ENCODE data around the gene VSNL1.

The VSNL1 gene

DNA sequence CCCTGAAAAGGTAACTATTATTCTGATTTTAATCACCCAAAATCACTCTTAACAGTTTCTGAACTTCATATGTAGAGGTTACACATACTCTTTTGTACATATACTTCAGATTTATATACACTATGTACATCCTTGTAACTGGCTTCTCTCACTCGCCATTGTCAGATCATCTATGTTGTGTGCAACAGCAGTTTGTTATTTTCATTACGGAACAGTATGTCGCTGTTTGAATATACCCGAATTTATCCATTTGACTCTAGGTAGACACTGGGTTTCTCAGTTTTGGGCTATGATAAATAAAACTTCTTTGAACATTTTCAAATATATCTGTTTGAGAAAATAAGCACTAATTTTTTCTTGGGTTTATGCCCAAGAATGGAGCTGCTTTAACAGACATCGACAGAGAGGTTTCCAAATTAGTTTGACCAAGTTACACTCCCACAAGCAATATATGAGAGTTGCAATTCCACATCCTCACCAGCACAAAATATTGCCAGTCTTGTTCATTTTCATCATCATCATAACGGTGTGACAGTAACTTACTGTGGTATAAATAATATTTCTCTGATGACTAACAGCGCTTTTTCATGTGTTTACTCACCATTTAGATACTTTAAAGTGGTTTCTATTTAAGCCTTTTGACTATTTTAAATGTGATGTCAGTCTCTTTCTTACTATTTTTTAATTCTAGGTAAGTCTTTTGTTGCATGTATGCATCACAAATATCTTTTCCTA lies 132.3 kb downstream of the VSNL1 start:
- Histone ChIP-seq H3K27ac (ENCODE audit: low read depth, low read length) (no peak overlapping the region), H3K9me3 (ENCODE audit: insufficient read depth, low read depth, low read length) (no peaks in the 10 kb centered on the region), H3K4me1 (ENCODE audit: insufficient read depth, low read length) (no peaks in the 10 kb centered on the region), H3K9ac (ENCODE audit: low read depth, low read length) (no peak overlapping the region), H3K36me3 (ENCODE audit: insufficient read depth, low read length) (peaks cover 71% of the 10 kb centered on the region), H3K4me3 (ENCODE audit: low read length) (no peak overlapping the region), H3K27me3 (ENCODE audit: insufficient read depth, low read length) (no peaks in the 10 kb centered on the region)
- WGBS: over 99% methylated on average over 6 of the region's 7 CpGs

DNA sequence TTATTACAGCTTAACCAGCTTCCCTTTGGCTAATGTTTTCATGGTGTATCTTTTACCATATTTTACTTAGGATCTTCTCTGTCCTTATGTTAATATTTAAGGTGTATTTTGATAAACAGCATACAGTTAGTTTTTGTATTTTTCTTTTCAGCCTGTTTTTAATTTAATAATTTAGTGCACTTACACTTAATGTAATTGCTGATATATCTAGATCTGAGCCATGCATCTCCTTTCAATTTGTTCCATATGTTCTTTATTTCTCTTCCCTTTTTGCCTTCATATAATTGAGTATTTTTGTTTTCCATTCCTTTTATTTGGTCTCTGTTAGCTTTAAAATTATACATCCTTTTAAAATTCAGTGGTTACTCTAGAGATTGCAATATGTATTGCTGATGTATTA lies 134.3 kb downstream of the VSNL1 start:
- no peak overlapping the region for H3K4me3 ChIP-seq (ENCODE audit: low read length)
- H3K9me3 ChIP-seq (ENCODE audit: insufficient read depth, low read depth, low read length): no peaks in the 10 kb centered on the region
- peaks cover 70% of the 10 kb centered on the region for H3K36me3 ChIP-seq (ENCODE audit: insufficient read depth, low read length)
- no peak overlapping the region for H3K9ac ChIP-seq (ENCODE audit: low read depth, low read length)
- H3K27ac ChIP-seq (ENCODE audit: low read depth, low read length): no peak overlapping the region
- no peaks in the 10 kb centered on the region for H3K4me1 ChIP-seq (ENCODE audit: insufficient read depth, low read length)
- H3K27me3 ChIP-seq (ENCODE audit: insufficient read depth, low read length): no peaks in the 10 kb centered on the region

DNA sequence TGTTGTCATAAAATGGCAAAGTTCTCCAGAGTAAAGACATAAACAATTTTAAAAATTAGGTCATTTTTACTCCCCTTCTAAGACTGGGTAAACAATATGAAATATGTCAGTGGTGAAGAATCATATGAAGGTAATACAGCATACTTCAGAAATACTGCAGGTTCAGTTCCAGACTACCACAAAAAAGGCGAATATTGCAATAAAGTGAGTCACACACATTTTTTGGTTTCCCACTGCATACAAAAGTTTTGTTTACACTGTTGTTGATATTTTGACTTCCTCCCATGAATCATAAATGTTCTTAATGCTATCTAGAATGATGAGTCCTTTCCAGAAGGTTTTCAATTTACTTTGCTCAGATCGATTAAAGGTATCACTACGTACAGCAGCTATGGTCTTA lies 139.6 kb downstream of the VSNL1 start:
- Histone ChIP-seq H3K4me1 (ENCODE audit: insufficient read depth, low read length) (no peaks in the 10 kb centered on the region), H3K9me3 (ENCODE audit: insufficient read depth, low read depth, low read length) (no peaks in the 10 kb centered on the region), H3K4me3 (ENCODE audit: low read length) (no peak overlapping the region), H3K36me3 (ENCODE audit: insufficient read depth, low read length) (peaks cover 97% of the 10 kb centered on the region), H3K27ac (ENCODE audit: low read depth, low read length) (no peak overlapping the region), H3K27me3 (ENCODE audit: insufficient read depth, low read length) (no peaks in the 10 kb centered on the region), H3K9ac (ENCODE audit: low read depth, low read length) (no peak overlapping the region)
- 100% methylated on average over 1 of the region's 3 CpGs for WGBS

DNA sequence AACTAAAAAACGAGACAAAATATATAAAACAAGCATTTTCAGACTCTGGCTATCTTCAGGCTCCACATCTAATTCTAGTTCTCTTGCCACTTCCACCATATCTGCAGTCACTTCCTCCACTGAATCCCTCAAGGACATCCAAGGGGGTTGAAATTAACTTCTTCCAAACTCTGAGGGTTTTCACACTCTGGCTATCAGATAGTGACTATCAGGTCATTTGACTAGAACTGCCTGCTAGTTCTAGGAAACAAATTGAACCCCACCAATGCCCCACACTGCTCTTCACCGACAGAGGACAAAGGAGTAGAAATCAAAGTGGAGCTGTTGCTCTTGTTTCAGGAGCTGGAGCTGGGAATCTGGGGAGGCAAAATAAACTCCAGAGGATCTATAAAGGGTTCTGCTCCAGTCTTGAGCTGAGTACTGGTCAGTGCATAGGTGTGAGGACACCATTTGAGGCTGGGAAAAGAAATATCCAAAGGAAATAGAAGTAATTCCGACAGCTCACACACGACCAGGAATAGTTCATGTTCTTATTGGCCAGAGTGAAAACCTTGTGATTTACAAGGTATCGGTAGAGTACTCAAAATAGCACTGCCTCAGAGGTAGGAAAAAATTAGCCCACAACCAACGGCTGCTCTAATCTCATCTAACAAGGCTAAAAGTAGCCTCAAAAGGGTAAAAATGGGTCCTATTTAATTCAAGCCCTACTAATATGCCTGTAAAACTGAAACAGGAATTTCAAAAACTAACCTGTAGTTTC lies 141.8 kb downstream of the VSNL1 start:
- no peaks in the 10 kb centered on the region for H3K4me1 ChIP-seq (ENCODE audit: insufficient read depth, low read length)
- WGBS: 95% methylated on average over 6 of the region's 6 CpGs
- H3K27ac ChIP-seq (ENCODE audit: low read depth, low read length): no peak overlapping the region
- H3K9ac ChIP-seq (ENCODE audit: low read depth, low read length): no peak overlapping the region
- H3K36me3 ChIP-seq (ENCODE audit: insufficient read depth, low read length): peaks cover 95% of the 10 kb centered on the region
- no peak overlapping the region for H3K4me3 ChIP-seq (ENCODE audit: low read length)
- no peaks in the 10 kb centered on the region for H3K9me3 ChIP-seq (ENCODE audit: insufficient read depth, low read depth, low read length)
- H3K27me3 ChIP-seq (ENCODE audit: insufficient read depth, low read length): no peaks in the 10 kb centered on the region

DNA sequence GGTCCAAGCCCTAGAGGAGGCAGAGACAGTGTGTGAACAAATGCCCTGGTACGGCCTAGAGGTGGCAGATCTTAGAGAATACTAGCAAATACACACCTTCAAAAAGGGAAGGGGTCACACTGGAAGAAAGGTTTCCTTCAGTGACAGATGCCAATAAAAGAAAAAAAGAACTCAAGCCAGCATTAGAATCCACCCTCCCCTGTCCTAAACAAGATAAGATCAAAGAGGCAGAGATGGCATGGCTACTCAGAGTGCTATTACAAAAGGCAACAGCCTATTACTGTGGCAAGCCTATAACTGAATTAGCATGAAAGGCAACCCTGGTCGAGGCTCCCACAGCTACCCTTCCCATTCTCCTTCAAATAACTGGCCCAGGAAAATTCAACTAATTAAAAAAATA lies 143.5 kb downstream of the VSNL1 start:
- H3K4me1 ChIP-seq (ENCODE audit: insufficient read depth, low read length): no peaks in the 10 kb centered on the region
- H3K4me3 ChIP-seq (ENCODE audit: low read length): no peak overlapping the region
- no peak overlapping the region for H3K27ac ChIP-seq (ENCODE audit: low read depth, low read length)
- 93% methylated on average over 2 of the region's 2 CpGs for WGBS
- no peaks in the 10 kb centered on the region for H3K27me3 ChIP-seq (ENCODE audit: insufficient read depth, low read length)
- H3K9ac ChIP-seq (ENCODE audit: low read depth, low read length): no peak overlapping the region
- no peaks in the 10 kb centered on the region for H3K9me3 ChIP-seq (ENCODE audit: insufficient read depth, low read depth, low read length)
- peaks cover 95% of the 10 kb centered on the region for H3K36me3 ChIP-seq (ENCODE audit: insufficient read depth, low read length)

DNA sequence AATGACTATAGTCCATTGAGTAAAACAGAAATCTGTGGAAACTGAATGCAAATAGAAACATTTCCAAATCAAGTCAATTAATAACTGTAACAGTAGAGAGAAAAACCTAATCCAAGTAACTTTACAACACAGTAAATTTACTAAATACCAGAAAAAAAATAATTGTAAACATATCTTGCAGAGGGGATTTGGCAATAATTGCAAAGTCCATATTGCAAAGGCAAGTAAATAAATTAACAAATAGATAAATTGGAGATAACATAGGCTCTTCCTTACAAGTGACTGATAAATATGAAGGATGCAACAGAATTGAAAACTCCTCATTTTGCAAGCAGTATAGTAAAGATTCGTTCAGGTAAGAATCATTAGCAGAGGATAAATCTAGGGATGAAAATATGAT lies 148.1 kb downstream of the VSNL1 start:
- H3K27me3 ChIP-seq (ENCODE audit: insufficient read depth, low read length): no peaks in the 10 kb centered on the region
- no peak overlapping the region for H3K27ac ChIP-seq (ENCODE audit: low read depth, low read length)
- WGBS: 91% methylated on average over 1 of the region's 1 CpG
- no peaks in the 10 kb centered on the region for H3K9me3 ChIP-seq (ENCODE audit: insufficient read depth, low read depth, low read length)
- no peak overlapping the region for H3K9ac ChIP-seq (ENCODE audit: low read depth, low read length)
- H3K36me3 ChIP-seq (ENCODE audit: insufficient read depth, low read length): peaks cover 81% of the 10 kb centered on the region
- no peaks in the 10 kb centered on the region for H3K4me1 ChIP-seq (ENCODE audit: insufficient read depth, low read length)
- H3K4me3 ChIP-seq (ENCODE audit: low read length): no peak overlapping the region

DNA sequence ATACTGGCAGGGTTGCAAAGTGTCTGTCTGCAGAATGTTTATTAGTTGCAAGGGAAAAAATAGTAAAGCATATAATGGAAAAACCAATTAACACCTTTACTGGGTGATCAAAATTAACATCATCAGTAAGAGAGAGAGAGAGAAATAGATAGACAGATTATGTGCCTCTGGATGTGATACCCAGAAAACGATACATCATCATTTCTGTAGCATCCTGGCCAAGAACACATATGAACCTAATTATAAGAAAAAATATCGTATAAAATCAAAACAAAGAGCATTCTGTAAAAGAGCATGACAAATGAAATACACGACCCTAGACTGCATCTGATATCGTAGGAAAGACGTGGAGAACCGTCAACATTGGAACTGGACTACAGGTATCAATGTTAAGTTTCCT lies 148.5 kb downstream of the VSNL1 start:
- peaks cover 81% of the 10 kb centered on the region for H3K36me3 ChIP-seq (ENCODE audit: insufficient read depth, low read length)
- H3K9me3 ChIP-seq (ENCODE audit: insufficient read depth, low read depth, low read length): no peaks in the 10 kb centered on the region; the same call in 1 of the 2 replicates
- H3K9ac ChIP-seq (ENCODE audit: low read depth, low read length): no peak overlapping the region
- H3K4me3 ChIP-seq (ENCODE audit: low read length): no peak overlapping the region
- H3K27me3 ChIP-seq (ENCODE audit: insufficient read depth, low read length): no peaks in the 10 kb centered on the region
- 98% methylated on average over 6 of the region's 6 CpGs for WGBS
- no peak overlapping the region for H3K27ac ChIP-seq (ENCODE audit: low read depth, low read length)
- H3K4me1 ChIP-seq (ENCODE audit: insufficient read depth, low read length): no peaks in the 10 kb centered on the region

DNA sequence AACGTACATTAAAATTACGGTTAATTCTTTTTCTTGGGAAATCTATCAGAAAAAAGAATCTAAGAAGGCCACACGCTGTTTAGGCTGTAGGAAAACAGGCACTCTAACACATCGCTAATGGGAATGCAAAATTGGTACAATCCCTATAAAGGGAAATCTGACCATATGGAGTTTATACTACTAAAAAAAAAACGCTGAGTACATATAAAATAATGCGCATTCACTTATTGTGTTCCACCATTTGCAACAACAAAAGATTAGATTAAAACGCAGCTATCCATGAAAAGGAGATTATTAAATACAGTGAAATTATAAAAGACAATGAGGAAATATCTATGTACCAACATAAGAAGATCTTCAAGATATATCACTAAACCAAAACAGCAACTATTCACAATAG lies 150.3 kb downstream of the VSNL1 start:
- no peak overlapping the region for H3K27ac ChIP-seq (ENCODE audit: low read depth, low read length)
- no peaks in the 10 kb centered on the region for H3K27me3 ChIP-seq (ENCODE audit: insufficient read depth, low read length)
- no peak overlapping the region for H3K9ac ChIP-seq (ENCODE audit: low read depth, low read length)
- WGBS: 99% methylated on average over 5 of the region's 7 CpGs
- no peak overlapping the region for H3K4me3 ChIP-seq (ENCODE audit: low read length)
- H3K9me3 ChIP-seq (ENCODE audit: insufficient read depth, low read depth, low read length): no peaks in the 10 kb centered on the region; the same call in 1 of the 2 replicates
- peaks cover 84% of the 10 kb centered on the region for H3K36me3 ChIP-seq (ENCODE audit: insufficient read depth, low read length)
- no peaks in the 10 kb centered on the region for H3K4me1 ChIP-seq (ENCODE audit: insufficient read depth, low read length)

Data from HUES64 (cell line).